Measurements from ENCODE around the gene LRRC59.
"Not testable (repeated sequence)": the region's sequence is repeated elsewhere in the genome, so short reads cannot be mapped to it uniquely, and the experiment has no call there.

The LRRC59 gene

GRCh38 chr17:50397111-50397918 lies at the start of gene LRRC59:
LRRC59 (minus strand) TSS chr17:50397523; CDS start chr17:50397317, 206 bp downstream.
- peak; percentile 45 for DNase-seq

GRCh38 chr17:50445730-50446325 lies 48.5 kb upstream of the LRRC59 start:
- no peak for DNase-seq

GRCh38 chr17:50444841-50445715 lies 47.8 kb upstream of the LRRC59 start:
- no peak for DNase-seq

- DNase-seq: no peak
These were observed 46.2 kb upstream of the LRRC59 start for GRCh38 chr17:50443505-50443974.

GRCh38 chr17:50440838-50441829 lies 43.8 kb upstream of the LRRC59 start:
- DNase-seq: no peak

GRCh38 chr17:50440172-50440837 lies 43.0 kb upstream of the LRRC59 start:
- DNase-seq: no peak

- DNase-seq: no peak
These were observed 41.7 kb upstream of the LRRC59 start for GRCh38 chr17:50439008-50439407.

- DNase-seq: no peak
These were observed 40.1 kb upstream of the LRRC59 start for GRCh38 chr17:50437409-50437808.

GRCh38 chr17:50432125-50432762 lies 34.9 kb upstream of the LRRC59 start:
- DNase-seq: no peak

GRCh38 chr17:50430821-50431618 lies 33.7 kb upstream of the LRRC59 start:
- no peak for DNase-seq

- DNase-seq: no peak
These were observed 32.5 kb upstream of the LRRC59 start for GRCh38 chr17:50429793-50430192.

- DNase-seq: no peak
These were observed 31.6 kb upstream of the LRRC59 start for GRCh38 chr17:50428831-50429424.

GRCh38 chr17:50428126-50428525 lies 30.8 kb upstream of the LRRC59 start:
- DNase-seq: not testable (repeated sequence)

GRCh38 chr17:50426814-50427787 lies 29.8 kb upstream of the LRRC59 start:
- DNase-seq: no peak

- no peak for DNase-seq
These were observed 29.1 kb upstream of the LRRC59 start for GRCh38 chr17:50426472-50426782.

GRCh38 chr17:50425682-50426471 lies 28.6 kb upstream of the LRRC59 start, which contains the start of gene ACSF2:
ACSF2 (plus strand) TSS chr17:50426218; CDS start chr17:50426262, 44 bp downstream.
- DNase-seq: no peak

- DNase-seq: no peak
These were observed 27.8 kb upstream of the LRRC59 start for GRCh38 chr17:50424996-50425681.

Data from SHP77 treated with DMSO at 0.1 percent for 48 hours (cell line).